Panc1 (cell line): Measurements from ENCODE around the gene SAP30BP. TPM values are rescaled to one million over a fixed set of nuclear protein-coding genes. Genes with fewer than 3 reads are reported as not detected.

Experiments
- ATAC-seq: fragments of 200-7000 bp; cut with Tn5 transposase; 2 replicates; pipeline ENCODE4 v1.9.1; 2020; ENCODE audit warnings: mild to moderate bottlenecking, moderate library complexity
- BruUV-seq: library from RNA; stranded (reverse); fragments of 400-500 nt; replicated peaks from 2 replicates; lab custom pipeline; 2021; lab: Mats Ljungman, UMichigan
- CTCF ChIA-PET: fragments of 300-600 bp; sonication (Branson Sonifier 250); formaldehyde crosslinking; loops from one replicate; lab custom pipeline; 2022; ENCODE audit warnings: antibody characterized with exemption; lab: Charles Lee
- POLR2A ChIA-PET: fragments of 300-600 bp; sonication (Branson Sonifier 250); formaldehyde crosslinking; loops from one replicate; lab custom pipeline; 2022; ENCODE audit warnings: antibody characterized with exemption; lab: Charles Lee
- DNase-seq: peaks from one replicate; pipeline ENCODE4 v3.0.0-alpha.2; 2010; ENCODE audit warnings: low read depth, low spot score
- H3K27ac ChIP-seq: 2 replicates; pipeline ENCODE4 v1.5.1; 2011; ENCODE audit warnings: mild to moderate bottlenecking, low read length, inconsistent platforms
- H3K27me3 ChIP-seq: fragments of 200-500 bp; sonication (Bioruptor generic); 2 replicates; pipeline ENCODE4 v1.6.0; 2014; ENCODE audit warnings: low read length, inconsistent platforms; ENCODE audit not compliant: control insufficient read depth, insufficient read depth
- H3K36me3 ChIP-seq: fragments of 200-500 bp; sonication (Bioruptor generic); 2 replicates; pipeline ENCODE4 v1.5.1; 2014; ENCODE audit warnings: inconsistent platforms, mild to moderate bottlenecking, low read length, moderate library complexity; ENCODE audit not compliant: control insufficient read depth, insufficient read depth
- H3K4me1 ChIP-seq: 2 replicates; pipeline ENCODE4 v1.5.1; 2011; ENCODE audit warnings: inconsistent platforms, mild to moderate bottlenecking, low read length, moderate library complexity; ENCODE audit not compliant: control insufficient read depth, insufficient read depth
- H3K4me3 ChIP-seq, 2 experiments: 2 replicates each; pipeline ENCODE4 v1.5.1; 2011 to 2012; ENCODE audit warnings: low read depth in 2 of 2, low read length in 2 of 2, mild to moderate bottlenecking in 2 of 2, inconsistent platforms in 1 of 2, moderate library complexity in 1 of 2
- H3K9me3 ChIP-seq: fragments of 200-500 bp; sonication (Bioruptor generic); 2 replicates; pipeline ENCODE4 v1.5.1; 2014; ENCODE audit warnings: low read depth, mild to moderate bottlenecking, inconsistent platforms, low read length, moderate library complexity; ENCODE audit not compliant: control insufficient read depth, insufficient read depth
- CTCF ChIP-seq: fragments of 450-650 bp; IDR thresholded peaks from 2 replicates; pipeline ENCODE4 v1.5.1; 2017; ENCODE audit warnings: mild to moderate bottlenecking
- POLR2AphosphoS5 ChIP-seq: IDR thresholded peaks from 2 replicates; pipeline ENCODE4 v1.6.1; 2012; ENCODE audit warnings: mild to moderate bottlenecking, low read depth, low read length, moderate library complexity
- REST ChIP-seq, 2 experiments: IDR thresholded peaks; 2 replicates each; pipeline ENCODE4 v1.6.1; 2011 to 2012; ENCODE audit warnings: low read depth in 2 of 2, control low read depth in 1 of 2, low read length in 1 of 2, mild to moderate bottlenecking in 1 of 2, moderate library complexity in 1 of 2; ENCODE audit not compliant: insufficient read depth in 1 of 2
- SIN3A ChIP-seq: IDR thresholded peaks from 2 replicates; pipeline ENCODE4 v1.6.1; 2012; ENCODE audit warnings: low read depth, mild to moderate bottlenecking, low read length, moderate library complexity, borderline replicate concordance; ENCODE audit not compliant: insufficient read depth
- TCF7L2 ChIP-seq: IDR thresholded peaks from 2 replicates; pipeline ENCODE4 v1.6.1; 2011; ENCODE audit warnings: mild to moderate bottlenecking, low read depth, low read length, inconsistent platforms
- in situ Hi-C: cut with HindIII; loops from 2 replicates; pipeline ENCODE4 v1.10.0; 2016; ENCODE audit warnings: low sequenced_read_pairs, low pct_unique_long_range_greater_than_20kb
- intact Hi-C: fragments of 100-400 bp; cut with micrococcal nuclease; formaldehyde crosslinking; loops from one replicate; pipeline ENCODE4 v1.10.0; 2022; ENCODE audit not compliant: unreplicated experiment
- total RNA-seq: library from RNA; stranded (reverse); gene quantifications from one replicate; pipeline ENCODE4 v1.2.1, GENCODE V29; 2021; ENCODE audit not compliant: unreplicated experiment

SAP30BP gene
- total RNA-seq, 1 experiment from 2014 or later, result 138 TPM

GRCh38 chr17:75634754-75635609 lies 32.2 kb upstream of the SAP30BP start:
- BruUV-seq, result no TSS peak
- Histone ChIP-seq H3K27me3 (no peaks in the 10 kb centered on the region), H3K27ac (no peak overlapping the region), H3K4me3 (no peak overlapping the region), H3K4me1 (peaks cover 25% of the 10 kb centered on the region), H3K9me3 (no peaks in the 10 kb centered on the region), H3K36me3 (no peaks in the 10 kb centered on the region)
- intact Hi-C loops (no loop called here), in situ Hi-C loops (no loop called here)
- ChIA-PET CTCF (interaction anchor here (2.7 to 5.5 kb wide), 2 partner anchors 19 to 114 kb away, joined by 45 to 86 read pairs; no protein-coding TSS in a partner anchor), POLR2A (no interaction called here)
- ATAC-seq (no peak), DNase-seq (no peak)
- TF ChIP-seq POLR2AphosphoS5 (no peak), REST (IDR thresholded peaks at IDR 0.05; ENCODE audit: insufficient read depth in 1 of 2, low read depth in 2 of 2, low read length in 1 of 2) (no peak), SIN3A (no peak), CTCF (no peak), TCF7L2 (no peak)

- POLR2A ChIA-PET, result no interaction called here
- no peak for ATAC-seq
- intact Hi-C loops, result no loop called here
Measured at GRCh38 chr17:75635610-75636202, 31.4 kb upstream of the SAP30BP start.

More at GRCh38 chr17:75635610-75636202, 31.4 kb upstream of the SAP30BP start:
- Histone ChIP-seq H3K27me3 (no peaks in the 10 kb centered on the region), H3K4me1 (peaks cover 25% of the 10 kb centered on the region), H3K27ac (no peak overlapping the region), H3K4me3 (no peak overlapping the region), H3K9me3 (no peaks in the 10 kb centered on the region), H3K36me3 (no peaks in the 10 kb centered on the region)
- no peak for DNase-seq
- in situ Hi-C loops, result no loop called here
- TF ChIP-seq REST (IDR thresholded peaks at IDR 0.05; ENCODE audit: insufficient read depth in 1 of 2, low read depth in 2 of 2, low read length in 1 of 2) (no peak), CTCF (no peak), SIN3A (no peak), TCF7L2 (no peak), POLR2AphosphoS5 (no peak)
- CTCF ChIA-PET, result interaction anchor here (0.8 to 5.5 kb wide), 2 partner anchors 18 to 113 kb away, joined by 3 to 86 read pairs; no protein-coding TSS in a partner anchor
- no TSS peak for BruUV-seq
